HG03064 (cell line): Measurements from ENCODE around the gene DEPP1.
"Not testable (repeated sequence)": the region's sequence is repeated elsewhere in the genome, so short reads cannot be mapped to it uniquely, and the experiment has no call there.

Experiments
- ATAC-seq: cut with Tn5 transposase; IDR thresholded peaks from one replicate; pipeline ENCODE4 v1.9.1; 2021; ENCODE audit warnings: low read depth; ENCODE audit not compliant: unreplicated experiment

DEPP1 gene, protein sequence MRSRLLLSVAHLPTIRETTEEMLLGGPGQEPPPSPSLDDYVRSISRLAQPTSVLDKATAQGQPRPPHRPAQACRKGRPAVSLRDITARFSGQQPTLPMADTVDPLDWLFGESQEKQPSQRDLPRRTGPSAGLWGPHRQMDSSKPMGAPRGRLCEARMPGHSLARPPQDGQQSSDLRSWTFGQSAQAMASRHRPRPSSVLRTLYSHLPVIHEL

GRCh38 chr10:44978570-44979280, at the start of gene DEPP1:
TSS of gene DEPP1 (minus strand) at chr10:44978809. CDS start at chr10:44978030, 779 bp downstream.
- no peak for ATAC-seq

- no peak for ATAC-seq
These were observed 44.8 kb upstream of the DEPP1 start for GRCh38 chr10:45023426-45023825.

GRCh38 chr10:45015590-45015989, 37.0 kb upstream of the DEPP1 start:
- ATAC-seq: no peak

DNA sequence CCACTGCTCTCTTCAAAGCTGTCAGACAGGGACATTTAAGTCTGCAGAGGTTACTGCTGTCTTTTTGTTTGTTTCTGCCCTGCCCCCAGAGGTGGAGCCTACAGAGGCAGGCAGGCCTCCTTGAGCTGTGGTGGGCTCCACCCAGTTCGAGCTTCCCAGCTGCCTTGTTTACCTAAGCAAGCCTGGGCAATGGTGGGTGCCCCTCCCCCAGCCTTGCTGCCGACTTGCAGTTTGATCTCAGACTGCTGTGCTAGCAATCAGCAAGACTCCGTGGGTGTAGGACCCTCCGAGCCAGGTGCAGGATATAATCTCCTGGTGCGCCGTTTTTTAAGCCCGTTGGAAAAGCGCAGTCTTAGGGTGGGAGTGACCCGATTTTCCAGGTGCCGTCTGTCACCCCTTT, 35.9 kb upstream of the DEPP1 start:
- not testable (repeated sequence) for ATAC-seq

DNA sequence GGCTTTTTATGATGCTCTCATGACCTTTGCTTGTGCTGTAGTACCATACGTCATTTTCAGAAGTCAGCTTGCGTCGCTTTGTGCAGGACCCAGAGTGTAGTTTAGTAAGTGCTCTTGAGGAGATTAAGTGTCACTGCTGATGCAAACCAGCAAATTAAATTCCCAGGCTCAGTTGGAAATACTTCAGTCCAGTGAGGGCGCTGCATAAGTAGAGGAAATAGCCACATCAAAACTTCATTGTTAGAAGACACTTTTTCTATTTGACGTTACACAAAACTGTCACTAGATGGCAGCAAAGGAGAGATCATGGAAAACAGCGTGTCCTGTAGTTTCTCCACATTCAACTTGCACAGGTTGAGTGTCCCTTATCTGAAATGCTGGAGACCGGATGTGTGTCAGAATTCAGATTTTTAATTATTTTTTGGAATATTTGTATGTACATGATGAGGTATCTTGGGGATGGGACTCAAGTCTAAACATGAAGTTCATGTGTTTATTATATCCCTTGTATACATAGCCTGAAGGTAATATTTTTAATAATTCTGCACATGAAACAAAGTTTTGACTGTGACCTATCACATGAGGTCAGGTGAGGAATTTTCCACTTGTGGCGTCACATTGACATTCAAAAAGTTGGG, 30.0 kb upstream of the DEPP1 start:
- ATAC-seq: peak; percentile 69

- no peak for ATAC-seq
These were observed 27.8 kb upstream of the DEPP1 start for GRCh38 chr10:45006276-45007030.

- ATAC-seq: no peak
These were observed 26.7 kb upstream of the DEPP1 start for GRCh38 chr10:45005284-45005683.

DNA sequence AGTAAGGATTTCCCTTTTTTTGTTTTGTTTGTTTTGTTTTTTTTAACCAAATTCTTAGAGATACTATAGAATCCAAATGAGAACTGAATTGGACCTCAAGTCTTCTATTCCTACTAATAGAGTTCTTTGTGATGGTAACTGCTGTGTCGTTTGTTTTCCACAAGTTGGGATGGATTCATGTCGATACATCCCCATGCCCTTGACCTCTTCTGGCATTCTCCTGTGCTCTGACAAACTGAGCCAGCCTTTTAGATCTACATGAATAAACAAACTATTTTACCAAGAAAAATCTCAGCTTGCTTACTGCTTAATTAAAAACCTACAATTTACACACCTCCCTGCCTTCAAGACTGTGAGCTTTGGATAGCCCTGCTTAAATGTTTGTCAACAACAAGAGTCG, 26.1 kb upstream of the DEPP1 start:
- ATAC-seq: no peak

DNA sequence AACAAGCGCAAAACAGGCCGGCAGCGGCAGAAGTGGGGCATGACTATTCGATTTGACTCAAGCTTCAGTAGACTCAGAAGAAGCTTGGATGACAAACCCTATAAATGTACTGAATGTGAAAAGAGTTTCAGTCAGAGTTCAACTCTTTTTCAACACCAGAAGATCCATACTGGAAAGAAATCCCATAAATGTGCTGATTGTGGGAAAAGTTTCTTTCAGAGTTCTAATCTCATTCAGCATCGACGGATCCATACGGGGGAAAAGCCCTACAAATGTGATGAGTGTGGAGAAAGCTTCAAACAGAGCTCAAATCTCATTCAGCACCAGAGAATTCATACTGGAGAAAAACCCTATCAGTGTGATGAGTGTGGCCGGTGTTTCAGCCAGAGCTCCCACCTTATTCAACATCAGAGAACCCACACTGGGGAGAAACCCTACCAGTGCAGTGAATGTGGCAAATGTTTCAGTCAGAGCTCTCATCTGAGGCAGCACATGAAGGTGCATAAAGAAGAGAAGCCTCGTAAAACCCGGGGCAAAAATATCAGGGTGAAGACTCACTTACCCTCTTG, 24.9 kb upstream of the DEPP1 start:
- no peak for ATAC-seq

DNA sequence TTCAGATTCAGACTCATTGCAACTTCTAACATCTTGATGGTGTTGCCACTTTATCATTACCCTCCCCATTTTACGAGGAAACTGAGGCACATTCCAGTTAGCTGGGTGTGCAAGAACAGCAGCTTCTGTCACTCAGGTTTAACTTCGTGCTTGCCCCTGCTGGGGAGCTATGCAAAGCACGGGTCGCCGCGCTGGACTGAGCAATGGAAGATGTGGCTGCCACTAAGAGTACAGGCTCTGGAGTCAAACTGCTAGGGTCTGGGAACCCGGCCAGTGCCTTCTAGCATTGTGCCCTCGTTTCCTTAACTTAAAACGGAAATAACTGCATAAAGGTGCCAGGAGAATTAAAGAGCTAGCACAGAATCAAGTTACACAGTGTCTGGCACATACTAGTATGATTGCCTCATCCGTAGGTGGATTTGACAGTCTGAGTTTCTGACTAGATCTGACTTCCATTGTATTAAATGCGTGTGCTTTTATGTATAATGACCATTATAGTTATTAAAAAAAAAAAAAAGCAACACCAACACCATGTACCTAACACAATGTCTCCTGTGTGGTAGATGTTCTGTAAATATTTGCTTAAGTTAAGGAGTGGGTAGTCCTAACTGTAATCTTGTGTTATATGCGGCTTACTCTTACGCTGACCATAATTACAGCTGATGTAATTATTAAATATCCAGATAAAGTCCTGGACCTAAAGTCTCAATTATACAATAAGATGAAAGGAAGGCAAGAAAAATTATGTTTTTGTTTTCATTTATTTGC, 23.0 kb upstream of the DEPP1 start:
- peak; percentile 69 for ATAC-seq

GRCh38 chr10:45000752-45001380, 22.3 kb upstream of the DEPP1 start, which contains the start of gene ZNF22:
TSS of gene ZNF22 (plus strand) at chr10:45000923. CDS start at chr10:45003369, 2,446 bp downstream.
- ATAC-seq: peak; percentile 73

DNA sequence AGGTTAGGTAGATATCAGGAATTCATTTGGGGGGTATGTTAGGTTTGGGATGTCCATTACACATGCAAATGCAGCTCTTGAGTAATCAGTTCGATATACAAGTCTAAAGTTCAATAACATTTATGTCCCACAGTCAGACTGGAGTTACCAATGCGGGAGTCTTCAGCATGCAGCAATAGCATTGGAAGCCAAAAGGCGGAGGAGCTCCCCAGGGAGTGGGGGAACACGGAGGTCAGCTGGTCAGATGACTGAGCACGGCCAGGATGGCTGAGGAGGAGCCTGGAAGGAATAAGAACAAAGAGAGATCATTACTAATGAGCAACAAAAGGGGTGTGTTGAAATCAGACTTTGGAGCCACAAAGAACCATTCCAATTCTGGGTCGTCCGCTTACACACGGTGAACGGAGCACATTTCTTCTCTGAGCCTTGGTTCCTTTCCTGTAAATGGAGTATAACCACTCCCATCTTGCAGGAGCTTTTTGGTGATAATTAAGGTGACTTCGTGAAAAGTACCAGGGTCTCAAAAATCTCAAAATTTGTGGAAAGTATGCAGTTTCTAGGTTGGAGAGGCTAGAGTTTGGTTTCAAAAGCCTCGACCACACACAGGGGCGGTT, 21.6 kb upstream of the DEPP1 start:
- no peak for ATAC-seq

DNA sequence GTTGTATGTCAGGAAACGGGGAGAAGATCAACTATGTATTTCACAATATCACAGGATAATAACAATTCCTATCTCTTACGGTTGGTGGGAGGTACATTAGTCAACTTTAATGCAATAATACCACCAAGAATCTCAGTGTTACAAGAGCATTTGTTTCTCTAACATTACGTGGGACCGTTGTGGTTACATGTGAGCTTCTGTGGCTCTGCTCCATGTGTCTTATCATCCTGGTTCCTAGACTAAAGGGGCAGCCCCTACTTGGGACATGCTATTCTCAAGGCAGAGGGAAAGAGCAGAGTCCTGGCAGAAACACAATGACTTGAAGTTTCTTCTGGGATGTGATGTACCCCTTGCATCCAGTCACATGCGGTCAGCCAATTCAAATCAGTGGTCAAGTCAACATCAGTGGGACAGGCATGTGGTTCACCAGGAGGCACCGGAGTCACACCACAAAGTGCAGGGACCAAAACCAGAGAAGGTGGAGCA, 19.6 kb upstream of the DEPP1 start:
- no peak for ATAC-seq

DNA sequence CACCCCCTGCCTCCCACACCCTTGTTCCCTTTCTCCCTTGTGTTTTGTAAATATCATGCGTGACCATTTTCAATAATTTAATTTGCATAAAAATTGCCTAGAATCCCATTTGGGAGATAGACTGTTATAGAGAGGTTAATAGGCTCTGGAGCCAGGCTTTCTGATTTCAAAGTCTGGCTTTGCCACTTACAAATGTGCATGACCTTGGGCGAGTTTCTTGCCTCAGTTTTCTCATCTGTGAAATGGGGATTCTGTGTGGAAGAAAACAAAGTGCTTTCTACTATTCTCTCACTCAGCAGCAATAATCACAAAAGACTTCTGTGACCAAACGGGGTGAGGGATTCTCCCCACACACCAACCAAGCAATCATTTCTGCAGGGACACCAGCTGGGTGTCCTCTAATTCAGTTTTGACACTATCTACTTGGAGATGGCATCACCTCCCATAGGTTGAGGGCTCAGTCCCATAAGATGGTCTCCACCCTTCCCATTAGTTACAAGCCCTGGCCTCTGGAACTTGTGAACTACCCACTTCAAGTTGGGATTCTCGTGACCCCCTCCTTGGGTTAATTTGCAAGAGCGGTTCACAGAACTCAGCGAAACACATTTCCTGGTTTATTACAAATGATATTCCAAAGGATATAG, 18.6 kb upstream of the DEPP1 start:
- ATAC-seq: no peak

- no peak for ATAC-seq
These were observed 17.5 kb upstream of the DEPP1 start for GRCh38 chr10:44995914-44996669.

DNA sequence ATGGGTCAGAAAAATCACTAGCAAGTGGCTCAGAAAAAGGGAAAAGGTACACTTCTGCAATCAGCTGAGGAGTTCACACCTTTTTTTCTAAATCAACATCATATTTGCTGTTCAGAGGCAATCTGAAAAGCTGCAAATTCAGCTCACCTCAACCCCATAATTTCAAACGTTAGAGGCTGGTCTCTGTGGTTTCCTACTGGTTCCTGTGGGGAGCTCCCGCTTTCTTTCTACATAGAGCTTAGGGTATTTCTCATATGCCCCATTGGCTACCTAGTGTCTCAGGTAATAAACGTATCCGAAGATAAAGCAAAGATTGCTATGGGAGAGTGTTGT, 16.9 kb upstream of the DEPP1 start:
- ATAC-seq: no peak

DNA sequence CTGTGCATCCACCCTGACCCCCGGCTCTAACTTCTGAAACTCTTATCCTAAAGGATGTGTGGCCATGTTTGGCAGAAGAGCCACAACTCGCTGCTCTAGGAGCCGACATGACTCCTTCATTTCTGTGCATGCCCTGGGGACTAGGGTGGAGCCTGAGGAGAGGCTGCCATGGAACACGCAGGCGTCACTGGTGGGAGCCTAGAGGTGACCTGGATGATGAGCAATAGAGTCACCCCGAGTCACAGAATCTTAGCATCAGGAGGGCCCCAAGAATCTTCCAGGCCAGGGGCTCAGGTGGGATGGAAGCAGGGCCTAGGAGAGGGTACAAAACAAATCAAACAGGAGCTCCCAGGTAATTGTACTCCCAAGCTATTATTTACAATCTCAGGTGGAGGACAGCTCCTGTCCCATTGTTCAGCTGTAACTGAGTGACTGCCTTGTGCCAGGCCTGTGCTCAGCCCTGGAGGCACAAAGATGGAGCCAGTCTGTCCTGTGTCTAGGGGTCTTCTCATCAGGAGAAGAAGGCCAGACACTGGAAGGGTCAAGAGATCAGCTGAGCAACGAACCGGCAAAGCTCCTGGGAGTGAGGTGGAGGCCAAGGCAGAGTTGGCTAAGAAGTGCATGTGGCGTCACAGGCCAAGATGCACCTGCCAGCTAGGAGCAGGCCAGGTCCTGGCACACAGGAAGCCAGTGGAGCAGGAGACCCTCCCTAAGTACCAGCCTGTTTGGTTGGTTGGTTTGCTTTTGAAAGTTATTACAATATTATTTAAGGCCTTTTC, 16.3 kb upstream of the DEPP1 start:
- no peak for ATAC-seq
